ENCODE results near the gene UNC5CL.

DNA sequence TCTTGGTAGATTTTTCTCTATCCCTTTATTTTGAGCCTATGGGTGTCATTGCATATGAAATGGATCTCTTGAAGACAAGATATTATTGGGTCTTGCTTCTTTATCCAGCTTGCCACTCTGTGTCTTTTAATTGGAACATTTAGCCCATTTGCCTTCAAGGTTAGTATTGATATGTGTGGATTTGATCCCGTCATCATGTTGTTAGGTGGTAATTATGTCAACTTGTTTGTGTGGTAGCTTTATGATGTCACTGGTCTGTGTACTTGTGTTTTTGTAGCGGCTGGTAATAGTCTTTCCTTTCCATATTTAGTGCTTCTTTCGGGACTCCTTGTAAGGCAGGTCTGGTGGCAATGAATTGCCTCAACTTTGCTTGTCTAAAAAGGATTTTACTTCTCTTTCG, 61.9 kb downstream of the UNC5CL start:
- TF ChIP-seq, protein P1, sequence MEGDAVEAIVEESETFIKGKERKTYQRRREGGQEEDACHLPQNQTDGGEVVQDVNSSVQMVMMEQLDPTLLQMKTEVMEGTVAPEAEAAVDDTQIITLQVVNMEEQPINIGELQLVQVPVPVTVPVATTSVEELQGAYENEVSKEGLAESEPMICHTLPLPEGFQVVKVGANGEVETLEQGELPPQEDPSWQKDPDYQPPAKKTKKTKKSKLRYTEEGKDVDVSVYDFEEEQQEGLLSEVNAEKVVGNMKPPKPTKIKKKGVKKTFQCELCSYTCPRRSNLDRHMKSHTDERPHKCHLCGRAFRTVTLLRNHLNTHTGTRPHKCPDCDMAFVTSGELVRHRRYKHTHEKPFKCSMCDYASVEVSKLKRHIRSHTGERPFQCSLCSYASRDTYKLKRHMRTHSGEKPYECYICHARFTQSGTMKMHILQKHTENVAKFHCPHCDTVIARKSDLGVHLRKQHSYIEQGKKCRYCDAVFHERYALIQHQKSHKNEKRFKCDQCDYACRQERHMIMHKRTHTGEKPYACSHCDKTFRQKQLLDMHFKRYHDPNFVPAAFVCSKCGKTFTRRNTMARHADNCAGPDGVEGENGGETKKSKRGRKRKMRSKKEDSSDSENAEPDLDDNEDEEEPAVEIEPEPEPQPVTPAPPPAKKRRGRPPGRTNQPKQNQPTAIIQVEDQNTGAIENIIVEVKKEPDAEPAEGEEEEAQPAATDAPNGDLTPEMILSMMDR (IDR thresholded peaks at IDR 0.05): no peak
- TF ChIP-seq POLR2A (IDR thresholded peaks at IDR 0.05): no peak
